Measurements from ENCODE around the gene ANTXR1. TPM values are rescaled to one million over a fixed set of nuclear protein-coding genes. Genes with fewer than 3 reads are reported as not detected.

ANTXR1 gene
- total RNA-seq, 1 donor, result 206 TPM

DNA sequence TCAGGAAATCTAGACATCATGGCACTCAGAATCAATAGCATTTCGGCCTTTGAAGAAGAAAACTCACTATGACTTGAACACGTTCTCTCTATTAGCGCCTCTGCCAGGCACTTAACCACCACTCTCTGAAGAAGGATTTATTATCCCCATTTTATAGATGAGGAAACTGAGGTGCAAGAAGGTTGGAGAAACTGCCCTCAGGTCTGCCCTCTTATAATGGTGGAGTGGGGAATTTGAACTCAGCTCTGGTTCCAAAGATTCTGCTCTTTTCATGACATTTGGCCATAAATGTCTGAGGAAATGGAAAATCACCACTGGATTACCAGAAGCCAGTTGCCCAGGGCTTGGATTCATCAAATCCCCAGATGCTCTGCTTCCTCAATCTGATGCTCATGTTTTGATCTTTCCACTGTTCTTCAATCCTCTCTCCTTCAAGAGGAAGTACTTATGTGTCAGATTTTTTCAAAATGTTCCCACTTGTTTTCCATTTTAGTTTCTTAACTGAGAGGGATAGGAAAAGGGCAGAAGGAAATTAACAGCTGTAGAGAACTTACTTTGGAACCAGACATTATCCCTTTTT lies 68.1 kb downstream of the ANTXR1 start:
- no peak for TF ChIP-seq CTCF (IDR thresholded peaks at IDR 0.05; ENCODE audit: insufficient read depth, low read depth, low read length)
- DNase-seq (ENCODE audit: low read depth), result no peak
- no peak overlapping the region for H3K4me3 ChIP-seq (ENCODE audit: low read depth, low read length)

- no peak for DNase-seq (ENCODE audit: low read depth)
- H3K4me3 ChIP-seq (ENCODE audit: low read depth, low read length), result no peak overlapping the region
- no peak for TF ChIP-seq CTCF (IDR thresholded peaks at IDR 0.05; ENCODE audit: insufficient read depth, low read depth, low read length)
Observed at GRCh38 chr2:69081757-69082156, 68.8 kb downstream of the ANTXR1 start.

DNA sequence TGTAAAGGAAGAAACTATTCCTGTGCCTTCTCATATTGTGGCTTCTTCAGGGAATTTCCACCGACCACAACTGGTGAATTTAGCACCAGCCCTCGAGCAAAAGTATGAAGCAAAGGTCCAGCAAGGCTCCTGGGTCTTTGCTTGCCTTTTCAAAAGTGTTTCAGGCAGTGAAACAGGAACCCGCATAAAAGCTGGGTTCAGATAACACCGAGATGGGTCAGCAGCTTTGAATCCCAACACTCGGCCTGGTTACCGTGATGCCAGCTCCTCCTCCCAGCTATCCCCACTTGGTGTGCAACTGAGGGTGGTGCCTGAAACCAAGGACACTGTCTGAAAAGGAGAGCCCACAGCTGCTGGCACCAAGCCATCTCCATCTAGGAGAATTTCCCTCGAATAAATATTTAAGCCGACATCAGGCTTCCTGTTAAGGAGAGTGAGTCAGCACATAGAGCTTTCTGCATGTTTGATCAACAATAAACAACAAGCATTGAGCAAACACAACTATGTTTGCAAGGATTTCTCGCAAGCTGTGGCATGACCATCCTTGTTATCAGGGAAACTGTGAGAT lies 69.5 kb downstream of the ANTXR1 start:
- no peak for TF ChIP-seq CTCF (IDR thresholded peaks at IDR 0.05; ENCODE audit: insufficient read depth, low read depth, low read length)
- peak; percentile 96 for DNase-seq (ENCODE audit: low read depth)
- H3K4me3 ChIP-seq (ENCODE audit: low read depth, low read length), result no peak overlapping the region

- no peak for TF ChIP-seq CTCF (IDR thresholded peaks at IDR 0.05; ENCODE audit: insufficient read depth, low read depth, low read length)
- no peak overlapping the region for H3K4me3 ChIP-seq (ENCODE audit: low read depth, low read length)
- DNase-seq (ENCODE audit: low read depth), result peak; percentile 83
Observed at GRCh38 chr2:69083235-69083748, 70.3 kb downstream of the ANTXR1 start.

DNA sequence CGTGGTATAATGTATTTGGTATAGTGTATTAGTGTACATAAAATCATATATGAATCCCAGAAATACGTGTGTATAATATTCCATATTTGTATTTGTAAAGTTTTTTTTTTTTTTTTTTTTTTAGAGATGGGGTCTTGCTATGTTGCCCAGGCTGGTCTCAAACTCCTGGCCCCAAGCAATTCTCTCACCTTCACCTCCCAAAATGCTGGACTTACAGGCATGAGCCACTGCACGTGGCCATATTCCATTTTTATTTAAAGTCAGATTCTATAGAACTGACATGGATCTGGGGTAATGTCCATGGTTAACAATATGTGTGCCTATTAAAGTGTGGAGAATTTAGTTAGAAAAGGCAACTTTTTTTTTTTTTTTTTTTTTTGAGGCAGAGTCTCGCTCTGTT lies 71.5 kb downstream of the ANTXR1 start:
- no peak overlapping the region for H3K4me3 ChIP-seq (ENCODE audit: low read depth, low read length)
- no peak for DNase-seq (ENCODE audit: low read depth)
- no peak for TF ChIP-seq CTCF (IDR thresholded peaks at IDR 0.05; ENCODE audit: insufficient read depth, low read depth, low read length)

DNA sequence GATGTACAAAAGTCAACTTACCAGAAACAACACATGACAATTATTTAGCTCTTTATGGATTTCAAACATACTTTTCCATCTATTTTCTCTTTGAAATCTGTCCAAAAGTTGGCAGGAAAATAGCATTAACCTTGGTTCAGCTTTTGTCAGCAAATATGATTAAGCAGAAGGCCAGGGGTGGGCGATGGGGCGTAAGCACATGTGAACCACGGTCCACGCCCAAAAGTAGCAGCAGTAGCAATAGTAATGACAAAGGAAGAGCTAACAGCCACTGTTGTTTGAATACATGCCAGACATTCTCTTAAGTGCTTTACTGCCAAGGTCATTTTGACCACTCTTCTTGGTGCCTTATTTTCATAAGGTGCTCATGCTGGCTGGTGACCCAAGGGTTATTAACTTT lies 73.5 kb downstream of the ANTXR1 start:
- no peak for DNase-seq (ENCODE audit: low read depth)
- no peak for TF ChIP-seq CTCF (IDR thresholded peaks at IDR 0.05; ENCODE audit: insufficient read depth, low read depth, low read length)
- H3K4me3 ChIP-seq (ENCODE audit: low read depth, low read length), result no peak overlapping the region
